GOT3 (cell line): ENCODE data around the gene PPP1R9A.

Experiments
- DNase-seq: peaks from one replicate; lab custom pipeline; 2025; ENCODE audit warnings: mixed read lengths; lab: John Stamatoyannopoulos, UW

The PPP1R9A gene

GRCh38 chr7:95204618-95205017 lies 297.2 kb downstream of the PPP1R9A start:
- DNase-seq = no peak

- no peak for DNase-seq
Observed at GRCh38 chr7:95205665-95206225, 298.4 kb downstream of the PPP1R9A start.

DNA sequence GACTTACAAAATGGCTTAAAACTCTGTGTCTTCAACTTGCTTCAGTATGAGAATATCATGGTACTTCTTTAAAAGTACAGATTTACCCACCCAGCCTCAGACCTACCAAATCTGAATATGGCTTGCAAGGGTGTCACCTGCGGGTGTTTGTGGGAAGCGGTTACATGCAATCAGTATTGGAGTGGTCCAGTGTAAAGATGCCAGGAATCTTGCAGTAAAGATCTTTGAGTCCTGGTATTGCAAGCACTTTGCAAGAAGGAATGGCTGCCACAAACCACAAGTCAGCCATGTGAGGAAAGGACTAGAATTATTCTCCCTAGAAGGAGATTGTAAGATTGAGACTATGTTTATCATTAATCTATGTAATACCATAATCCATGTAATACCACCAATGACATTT lies 301.9 kb downstream of the PPP1R9A start:
- no peak for DNase-seq

DNA sequence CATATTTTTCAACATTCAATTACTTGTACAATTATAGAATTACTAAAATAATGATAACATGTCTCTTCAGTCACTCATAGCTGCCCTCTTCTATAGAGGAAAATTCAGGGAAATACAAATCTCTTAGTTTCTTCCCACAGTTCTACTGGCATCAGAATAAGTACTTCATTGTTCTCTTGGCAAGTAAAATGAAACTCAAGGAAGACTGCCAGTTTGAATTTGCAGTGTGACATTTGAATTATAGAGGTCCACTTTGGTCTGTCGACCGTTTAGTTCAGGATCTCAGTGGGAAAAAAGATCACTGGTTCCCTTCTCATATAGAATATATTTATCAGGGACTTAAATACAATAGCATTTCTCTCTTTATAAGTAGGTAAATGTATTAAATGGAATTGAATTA lies 302.4 kb downstream of the PPP1R9A start:
- DNase-seq = no peak

DNA sequence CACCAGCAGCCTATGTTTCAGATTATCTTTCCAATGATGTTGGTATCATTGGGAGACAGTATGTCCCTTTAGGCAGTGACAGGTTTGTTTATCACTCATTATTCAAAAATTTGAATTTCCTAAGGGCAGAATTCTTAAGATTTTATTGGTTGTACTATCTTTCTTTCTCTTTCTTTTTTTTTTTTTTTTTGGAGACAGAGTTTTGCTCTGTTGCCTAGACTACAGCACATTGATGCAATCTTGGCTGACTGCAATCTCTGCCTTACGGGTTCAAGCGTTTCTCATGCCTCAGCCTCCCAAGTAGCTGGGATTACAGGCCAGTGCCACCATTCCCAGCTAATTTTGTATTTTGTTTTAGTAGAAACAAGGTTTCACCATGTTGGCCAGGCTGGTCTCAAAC lies 305.8 kb downstream of the PPP1R9A start:
- DNase-seq = no peak

GRCh38 chr7:95213809-95214492 lies 306.6 kb downstream of the PPP1R9A start:
- DNase-seq = peak; percentile 50

DNA sequence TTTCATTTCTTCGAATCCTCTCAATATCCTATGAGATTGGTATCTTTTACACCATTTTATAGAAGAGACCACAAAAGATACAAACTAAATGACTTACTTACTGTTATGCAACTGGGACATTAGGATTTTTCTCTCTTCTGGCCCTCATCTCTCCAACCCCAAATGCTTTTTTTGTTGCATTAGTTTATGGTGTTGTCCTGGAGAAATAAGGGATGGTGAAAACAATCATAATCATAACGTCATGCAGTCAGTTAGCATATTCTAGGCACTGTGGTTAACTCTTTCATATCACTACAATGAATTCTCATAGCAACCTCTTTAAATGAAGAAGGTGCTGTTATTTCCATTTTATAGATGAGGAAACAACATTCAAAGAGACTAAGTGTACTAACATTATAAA lies 312.3 kb downstream of the PPP1R9A start:
- no peak for DNase-seq

GRCh38 chr7:95220328-95220727 lies 312.9 kb downstream of the PPP1R9A start:
- no peak for DNase-seq

DNA sequence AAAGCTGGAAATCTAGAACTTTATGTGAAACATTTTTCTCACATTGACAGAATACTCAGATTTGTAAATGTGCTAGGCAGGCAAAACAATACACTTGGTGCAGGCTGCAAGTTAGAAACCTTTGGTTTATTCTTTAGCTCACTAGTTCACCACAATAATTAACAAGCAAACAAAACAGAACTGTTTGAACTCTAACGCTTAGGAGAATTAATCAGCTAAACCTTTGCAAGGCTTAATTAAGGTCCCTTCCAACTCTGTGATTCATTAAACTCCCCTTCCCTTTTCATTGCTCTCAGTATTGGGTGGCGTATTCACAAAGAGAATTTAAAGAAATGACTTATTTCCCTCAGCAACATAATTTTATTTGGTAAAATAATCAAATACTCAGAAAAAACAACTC lies 317.9 kb downstream of the PPP1R9A start:
- no peak for DNase-seq

DNA sequence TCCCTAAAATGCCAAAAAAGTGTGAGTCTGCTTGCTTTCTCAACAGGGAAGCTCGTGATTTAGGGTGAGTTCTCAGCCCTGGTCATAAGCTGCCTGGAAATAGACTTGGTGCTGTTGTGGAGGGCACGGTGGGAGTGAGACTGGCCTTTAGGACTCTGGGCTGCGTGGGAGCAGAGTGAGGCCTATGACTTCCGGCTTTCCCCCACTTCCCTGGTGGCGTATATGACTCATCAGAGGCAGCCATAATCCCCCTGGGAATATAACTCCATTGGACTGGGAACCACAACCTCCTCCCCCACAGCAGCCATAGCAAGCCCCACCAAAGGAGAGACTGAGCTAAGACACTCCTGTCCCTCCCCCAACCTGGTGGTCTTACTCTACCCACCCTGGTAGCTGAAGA lies 321.9 kb downstream of the PPP1R9A start:
- no peak for DNase-seq

DNA sequence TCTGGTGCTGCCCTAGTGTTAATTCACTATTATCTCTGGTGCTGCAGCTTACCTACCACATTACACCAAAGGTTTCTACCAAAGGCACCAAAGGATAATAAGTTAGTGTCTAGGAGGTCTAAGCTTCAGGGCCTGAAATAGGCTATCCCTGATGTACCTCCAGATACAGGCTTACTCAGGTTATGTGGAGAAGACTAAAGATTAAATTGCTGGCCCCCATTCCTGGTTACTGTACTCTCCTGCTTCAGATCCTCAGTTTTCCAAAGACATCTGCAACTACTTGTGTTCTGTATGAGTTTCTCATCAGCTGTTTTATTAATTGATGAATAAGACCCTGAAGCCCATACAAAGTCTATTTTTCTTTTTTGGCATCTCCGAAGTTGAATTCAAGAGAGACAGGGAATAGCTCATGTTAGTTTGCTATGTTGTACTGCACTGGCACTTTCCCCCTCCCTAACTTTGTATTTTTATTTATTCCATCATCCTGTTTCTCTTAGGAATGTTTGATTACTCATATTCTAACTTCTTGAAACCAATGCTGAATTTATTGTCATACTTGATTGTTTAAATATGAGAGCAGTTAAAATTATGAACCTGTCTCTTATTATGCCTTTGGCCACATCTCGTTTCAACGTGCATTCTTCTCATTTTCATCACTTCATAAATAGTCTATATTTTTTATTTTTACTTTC lies 331.0 kb downstream of the PPP1R9A start:
- no peak for DNase-seq

DNA sequence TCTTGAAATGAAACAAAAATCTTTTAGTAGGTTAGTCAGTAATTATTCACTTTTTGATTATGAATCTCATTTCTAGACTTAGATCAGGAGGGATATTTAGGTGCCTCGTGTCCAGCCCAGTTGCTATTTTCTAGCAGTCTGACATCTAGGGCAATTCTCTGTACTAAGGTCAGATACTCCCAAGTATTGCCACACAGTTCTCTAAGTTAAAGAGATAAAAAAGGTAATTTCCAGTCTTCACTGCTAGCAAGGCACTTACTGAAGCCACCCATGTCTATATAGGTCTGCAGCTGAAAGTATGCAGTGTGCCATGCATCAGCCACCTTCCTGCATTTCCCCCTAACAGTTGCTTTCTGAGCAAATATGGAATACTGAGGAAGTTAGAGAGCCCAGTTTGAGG lies 333.5 kb downstream of the PPP1R9A start:
- no peak for DNase-seq

- no peak for DNase-seq
Observed at GRCh38 chr7:95242266-95242665, 334.9 kb downstream of the PPP1R9A start.

DNA sequence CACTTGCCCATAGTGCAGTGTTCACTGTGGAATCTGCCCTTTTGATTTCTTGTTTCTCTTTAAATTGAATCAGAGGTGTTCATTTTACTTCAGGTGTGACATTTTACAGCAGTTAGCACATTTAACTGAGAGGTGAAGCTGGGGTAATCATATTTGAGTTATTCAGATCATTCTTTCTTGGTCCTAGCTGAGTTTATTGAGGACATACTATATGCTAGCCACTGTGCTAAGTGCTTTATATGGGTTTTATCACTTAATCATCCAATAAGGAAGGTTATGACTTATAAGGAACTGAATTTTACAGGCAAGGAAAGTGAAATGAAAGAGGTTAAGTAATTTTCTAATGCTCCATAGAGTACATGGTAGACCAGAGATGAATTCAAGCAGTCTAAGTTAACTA lies 337.2 kb downstream of the PPP1R9A start:
- DNase-seq = no peak

- DNase-seq = no peak
Observed at GRCh38 chr7:95245828-95246500, 338.6 kb downstream of the PPP1R9A start.

GRCh38 chr7:95246831-95247370 lies 339.5 kb downstream of the PPP1R9A start:
- DNase-seq = no peak

GRCh38 chr7:95250571-95250970 lies 343.2 kb downstream of the PPP1R9A start:
- no peak for DNase-seq

DNA sequence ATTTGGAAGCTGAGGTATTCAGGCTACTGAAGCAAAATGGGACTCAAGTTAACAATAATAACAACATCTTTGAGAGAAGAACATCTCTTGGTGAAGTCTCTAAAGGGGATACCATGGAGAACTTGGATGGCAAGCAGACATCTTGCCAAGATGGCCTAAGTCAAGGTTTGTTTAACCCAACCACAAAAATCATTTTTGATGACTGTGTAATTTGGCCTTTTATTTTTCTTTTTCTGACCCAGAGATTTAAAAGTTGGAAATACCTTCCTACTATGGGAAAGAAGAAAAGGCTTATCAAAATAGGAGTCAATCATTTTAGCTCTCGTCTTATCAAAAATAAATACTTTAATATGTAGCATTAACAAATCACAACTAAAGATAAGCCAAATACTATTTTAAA lies 344.6 kb downstream of the PPP1R9A start:
- no peak for DNase-seq

DNA sequence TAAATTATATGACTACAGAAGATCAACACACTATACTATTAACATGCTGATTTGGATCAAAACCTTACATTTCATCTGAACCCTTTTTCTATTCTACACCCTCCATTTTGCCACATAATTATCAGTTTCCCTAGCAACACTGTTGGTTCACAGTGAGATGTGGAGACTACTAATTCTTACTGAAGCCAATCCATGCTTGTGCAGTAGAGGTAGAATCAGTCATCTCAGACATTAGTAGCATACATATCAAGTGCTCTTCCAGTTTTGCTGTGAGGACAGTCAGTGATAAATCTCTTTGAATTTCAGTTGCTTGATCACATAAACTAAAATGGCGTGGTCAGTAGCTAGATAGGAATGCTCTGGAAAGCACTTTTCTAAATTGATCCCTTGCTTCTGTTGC lies 346.6 kb downstream of the PPP1R9A start:
- no peak for DNase-seq

DNA sequence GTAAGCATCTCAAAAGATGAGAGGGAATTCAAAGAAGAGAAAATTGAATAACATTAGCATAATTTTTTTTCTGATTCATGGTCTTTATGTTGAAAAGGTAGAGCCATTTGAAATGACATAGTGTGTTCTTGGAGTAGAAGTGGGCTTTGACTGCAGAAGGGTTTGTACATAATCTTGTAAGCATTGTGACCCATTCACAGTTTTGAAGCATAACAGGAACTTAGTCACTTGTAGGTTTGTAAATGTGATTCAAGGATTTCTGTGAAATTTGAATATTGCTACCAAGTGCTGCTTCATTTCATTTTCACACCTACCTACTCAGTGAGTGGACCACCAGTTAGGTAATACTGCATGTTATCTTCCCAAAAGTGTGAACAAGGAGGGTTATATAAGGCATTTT lies 348.3 kb downstream of the PPP1R9A start:
- no peak for DNase-seq

DNA sequence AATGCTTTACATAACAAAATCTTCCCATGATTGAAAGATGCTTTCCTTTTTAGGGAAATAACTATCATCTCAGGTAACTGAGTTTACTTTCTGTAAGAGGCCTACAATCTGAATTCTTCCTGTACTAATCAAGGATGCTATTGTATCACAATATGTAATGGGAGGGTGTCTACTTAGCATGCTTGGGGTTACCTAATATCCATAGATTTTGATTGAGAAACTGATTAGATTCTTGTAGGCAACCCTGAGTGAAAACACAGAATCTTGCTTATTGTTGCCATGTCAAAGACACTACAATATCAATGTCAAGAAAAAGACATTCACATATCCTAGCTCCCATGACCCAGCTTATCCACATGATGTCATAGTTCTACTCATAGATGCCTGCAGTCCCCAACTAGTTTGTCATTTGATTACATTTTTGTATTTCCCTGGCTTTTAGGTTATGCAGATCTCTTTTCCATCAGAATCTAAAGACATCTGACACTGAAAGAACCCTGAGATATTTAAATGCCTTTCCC lies 354.6 kb downstream of the PPP1R9A start:
- DNase-seq = no peak

DNA sequence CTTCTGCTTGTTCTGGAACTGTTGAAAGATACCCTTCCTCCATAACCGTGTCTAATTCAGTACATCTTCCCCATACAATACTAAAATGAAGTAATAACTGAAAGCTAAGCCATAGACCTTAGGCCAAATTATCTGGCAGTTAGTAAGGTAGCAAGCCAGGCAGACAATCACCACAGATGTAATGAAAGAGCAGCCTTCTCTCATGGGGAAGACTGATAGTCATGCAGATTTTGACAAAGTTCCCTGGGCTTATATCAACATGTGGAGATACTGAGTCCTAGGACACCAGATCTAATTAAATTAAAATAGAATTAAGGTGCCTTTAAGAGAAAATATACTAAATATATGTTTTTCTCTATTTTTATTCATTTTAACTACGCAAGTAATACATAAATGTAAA lies 355.5 kb downstream of the PPP1R9A start:
- DNase-seq = no peak
